K562 (cell line): ENCODE data around the gene SELENOF. TPM values are rescaled to one million over a fixed set of nuclear protein-coding genes. Genes with fewer than 3 reads are reported as not detected.

ENCODE experiments used
- FUS ChIP-seq: fragments of 200-400 bp; formaldehyde crosslinking; optimal IDR thresholded peaks from 2 replicates; pipeline ENCODE3; 2017; ENCODE audit warnings: low read depth, low read length
- STAT5A ChIP-seq: IDR thresholded peaks from 2 replicates; pipeline ENCODE4 v1.6.1; 2012; ENCODE audit warnings: low read length, inconsistent platforms, borderline replicate concordance
- ZFX ChIP-seq: sonication (generic); formaldehyde crosslinking; IDR thresholded peaks from 2 replicates; pipeline ENCODE4 v1.8.0; 2022; ENCODE audit warnings: mild to moderate bottlenecking, missing genetic modification reagents, moderate library complexity
- ZNF140 ChIP-seq: fragments of 250-450 bp; sonication (Bioruptor Pico); IDR thresholded peaks from 2 replicates; pipeline ENCODE4 v1.8.0; 2021; ENCODE audit warnings: moderate library complexity, mild to moderate bottlenecking, inconsistent platforms
- polyA plus RNA-seq, 8 experiments: library from polyadenylated mRNA; depleted of rRNA in 4 of 8; stranded (reverse) in 5 of 8; unstranded in 3 of 8; fragments of >200 nt; fragmentation: Nextera tagmentation in 2 of 8; fragmentation: Illumina TruSeq in 1 of 8; extraction: Ambion mirVana in 2 of 8; extraction: Trizol in 1 of 8; gene quantifications; 2 replicates each; pipeline versions ENCODE4 v1.2.1 to v1.2.3, GENCODE V29; 2011 to 2014; ENCODE audit warnings: inconsistent platforms in 1 of 8, missing spikeins in 1 of 8
- total RNA-seq, 7 experiments: library from RNA; depleted of rRNA in 6 of 7; stranded (reverse); fragments of >200 nt in 6 of 7; fragmentation: Illumina TruSeq in 2 of 7; extraction: Trizol in 2 of 7; gene quantifications; 2 replicates each; pipeline versions ENCODE4 v1.2.1 to v1.2.3, GENCODE V29; 2011 to 2021; ENCODE audit warnings: low replicate concordance in 1 of 7
- TF ChIP-seq, protein P1 (sequence below): sonication (generic); formaldehyde crosslinking; IDR thresholded peaks from 2 replicates; pipeline ENCODE4 v1.8.1; 2023; ENCODE audit warnings: missing genetic modification reagents, mild to moderate bottlenecking, borderline replicate concordance
- TF ChIP-seq, protein P2 (sequence below): sonication (generic); formaldehyde crosslinking; IDR thresholded peaks from 2 replicates; pipeline ENCODE4 v1.9.0; 2022; ENCODE audit warnings: mild to moderate bottlenecking, missing genetic modification reagents
- TF ChIP-seq, protein P3 (sequence below): sonication (generic); formaldehyde crosslinking; IDR thresholded peaks from 2 replicates; pipeline ENCODE4 v1.8.0; 2022; ENCODE audit warnings: missing genetic modification reagents, mild to moderate bottlenecking, moderate library complexity, borderline replicate concordance
- TF ChIP-seq, protein P4 (sequence below): fragments of 450-650 bp; IDR thresholded peaks from 2 replicates; pipeline ENCODE4 v1.6.1; 2016; ENCODE audit warnings: mild to moderate bottlenecking, moderate library complexity

Gene SELENOF
- total and polyA plus RNA-seq, 9 of the 15 experiments (the other 6 are each of a cell fraction or from before 2014, with no cell fraction given), result 115 to 394 (median 215) TPM

DNA sequence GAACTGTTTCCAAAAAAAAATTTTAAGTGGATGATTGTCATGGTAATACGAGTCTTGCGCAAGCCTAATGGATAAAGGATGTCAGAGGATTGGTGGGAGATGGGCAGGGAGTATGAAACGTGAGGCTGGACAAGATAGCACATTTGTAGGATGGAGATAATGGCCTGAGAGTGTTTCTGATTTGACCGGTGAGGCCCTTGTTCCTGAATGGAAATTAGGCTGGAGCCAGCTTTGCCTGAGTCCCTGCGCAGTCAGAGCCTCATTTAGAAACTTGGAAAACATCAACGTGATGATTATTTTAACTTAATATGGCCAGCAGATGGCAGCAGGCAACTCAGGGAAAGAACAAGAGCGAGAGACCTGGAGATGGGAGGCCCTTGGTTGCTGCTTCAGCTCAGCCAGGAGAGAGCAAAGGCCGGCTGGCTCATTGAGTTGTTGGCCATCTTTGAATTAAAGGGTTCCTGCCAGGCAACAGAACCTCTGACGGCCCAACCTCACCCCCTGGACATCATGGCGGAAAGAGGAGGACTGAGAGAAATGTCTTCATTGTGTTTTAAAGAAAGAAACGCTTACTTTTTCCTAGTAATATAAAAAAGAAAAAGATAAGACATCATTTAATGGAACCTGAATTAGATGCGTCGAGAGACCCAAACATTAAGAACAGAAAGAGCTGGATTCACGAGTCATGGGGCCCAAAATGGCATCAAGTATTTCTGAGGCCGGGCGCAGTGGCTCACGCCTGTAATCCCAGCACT is 80.3 kb downstream of the SELENOF start (continued):
- TF ChIP-seq, protein P1, sequence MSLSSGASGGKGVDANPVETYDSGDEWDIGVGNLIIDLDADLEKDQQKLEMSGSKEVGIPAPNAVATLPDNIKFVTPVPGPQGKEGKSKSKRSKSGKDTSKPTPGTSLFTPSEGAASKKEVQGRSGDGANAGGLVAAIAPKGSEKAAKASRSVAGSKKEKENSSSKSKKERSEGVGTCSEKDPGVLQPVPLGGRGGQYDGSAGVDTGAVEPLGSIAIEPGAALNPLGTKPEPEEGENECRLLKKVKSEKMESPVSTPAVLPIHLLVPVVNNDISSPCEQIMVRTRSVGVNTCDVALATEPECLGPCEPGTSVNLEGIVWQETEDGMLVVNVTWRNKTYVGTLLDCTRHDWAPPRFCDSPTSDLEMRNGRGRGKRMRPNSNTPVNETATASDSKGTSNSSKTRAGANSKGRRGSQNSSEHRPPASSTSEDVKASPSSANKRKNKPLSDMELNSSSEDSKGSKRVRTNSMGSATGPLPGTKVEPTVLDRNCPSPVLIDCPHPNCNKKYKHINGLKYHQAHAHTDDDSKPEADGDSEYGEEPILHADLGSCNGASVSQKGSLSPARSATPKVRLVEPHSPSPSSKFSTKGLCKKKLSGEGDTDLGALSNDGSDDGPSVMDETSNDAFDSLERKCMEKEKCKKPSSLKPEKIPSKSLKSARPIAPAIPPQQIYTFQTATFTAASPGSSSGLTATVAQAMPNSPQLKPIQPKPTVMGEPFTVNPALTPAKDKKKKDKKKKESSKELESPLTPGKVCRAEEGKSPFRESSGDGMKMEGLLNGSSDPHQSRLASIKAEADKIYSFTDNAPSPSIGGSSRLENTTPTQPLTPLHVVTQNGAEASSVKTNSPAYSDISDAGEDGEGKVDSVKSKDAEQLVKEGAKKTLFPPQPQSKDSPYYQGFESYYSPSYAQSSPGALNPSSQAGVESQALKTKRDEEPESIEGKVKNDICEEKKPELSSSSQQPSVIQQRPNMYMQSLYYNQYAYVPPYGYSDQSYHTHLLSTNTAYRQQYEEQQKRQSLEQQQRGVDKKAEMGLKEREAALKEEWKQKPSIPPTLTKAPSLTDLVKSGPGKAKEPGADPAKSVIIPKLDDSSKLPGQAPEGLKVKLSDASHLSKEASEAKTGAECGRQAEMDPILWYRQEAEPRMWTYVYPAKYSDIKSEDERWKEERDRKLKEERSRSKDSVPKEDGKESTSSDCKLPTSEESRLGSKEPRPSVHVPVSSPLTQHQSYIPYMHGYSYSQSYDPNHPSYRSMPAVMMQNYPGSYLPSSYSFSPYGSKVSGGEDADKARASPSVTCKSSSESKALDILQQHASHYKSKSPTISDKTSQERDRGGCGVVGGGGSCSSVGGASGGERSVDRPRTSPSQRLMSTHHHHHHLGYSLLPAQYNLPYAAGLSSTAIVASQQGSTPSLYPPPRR (CRISPR knock-in tag), result no peak
- no peak for TF ChIP-seq ZFX (CRISPR knock-in tag)
- TF ChIP-seq STAT5A, result no peak
- TF ChIP-seq ZNF140, result no peak
- TF ChIP-seq FUS, result no peak
- TF ChIP-seq, protein P2, sequence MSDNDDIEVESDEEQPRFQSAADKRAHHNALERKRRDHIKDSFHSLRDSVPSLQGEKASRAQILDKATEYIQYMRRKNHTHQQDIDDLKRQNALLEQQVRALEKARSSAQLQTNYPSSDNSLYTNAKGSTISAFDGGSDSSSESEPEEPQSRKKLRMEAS (CRISPR knock-in tag), result no peak
- TF ChIP-seq, protein P3, sequence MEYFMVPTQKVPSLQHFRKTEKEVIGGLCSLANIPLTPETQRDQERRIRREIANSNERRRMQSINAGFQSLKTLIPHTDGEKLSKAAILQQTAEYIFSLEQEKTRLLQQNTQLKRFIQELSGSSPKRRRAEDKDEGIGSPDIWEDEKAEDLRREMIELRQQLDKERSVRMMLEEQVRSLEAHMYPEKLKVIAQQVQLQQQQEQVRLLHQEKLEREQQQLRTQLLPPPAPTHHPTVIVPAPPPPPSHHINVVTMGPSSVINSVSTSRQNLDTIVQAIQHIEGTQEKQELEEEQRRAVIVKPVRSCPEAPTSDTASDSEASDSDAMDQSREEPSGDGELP (CRISPR knock-in tag), result no peak
- TF ChIP-seq, protein P4, sequence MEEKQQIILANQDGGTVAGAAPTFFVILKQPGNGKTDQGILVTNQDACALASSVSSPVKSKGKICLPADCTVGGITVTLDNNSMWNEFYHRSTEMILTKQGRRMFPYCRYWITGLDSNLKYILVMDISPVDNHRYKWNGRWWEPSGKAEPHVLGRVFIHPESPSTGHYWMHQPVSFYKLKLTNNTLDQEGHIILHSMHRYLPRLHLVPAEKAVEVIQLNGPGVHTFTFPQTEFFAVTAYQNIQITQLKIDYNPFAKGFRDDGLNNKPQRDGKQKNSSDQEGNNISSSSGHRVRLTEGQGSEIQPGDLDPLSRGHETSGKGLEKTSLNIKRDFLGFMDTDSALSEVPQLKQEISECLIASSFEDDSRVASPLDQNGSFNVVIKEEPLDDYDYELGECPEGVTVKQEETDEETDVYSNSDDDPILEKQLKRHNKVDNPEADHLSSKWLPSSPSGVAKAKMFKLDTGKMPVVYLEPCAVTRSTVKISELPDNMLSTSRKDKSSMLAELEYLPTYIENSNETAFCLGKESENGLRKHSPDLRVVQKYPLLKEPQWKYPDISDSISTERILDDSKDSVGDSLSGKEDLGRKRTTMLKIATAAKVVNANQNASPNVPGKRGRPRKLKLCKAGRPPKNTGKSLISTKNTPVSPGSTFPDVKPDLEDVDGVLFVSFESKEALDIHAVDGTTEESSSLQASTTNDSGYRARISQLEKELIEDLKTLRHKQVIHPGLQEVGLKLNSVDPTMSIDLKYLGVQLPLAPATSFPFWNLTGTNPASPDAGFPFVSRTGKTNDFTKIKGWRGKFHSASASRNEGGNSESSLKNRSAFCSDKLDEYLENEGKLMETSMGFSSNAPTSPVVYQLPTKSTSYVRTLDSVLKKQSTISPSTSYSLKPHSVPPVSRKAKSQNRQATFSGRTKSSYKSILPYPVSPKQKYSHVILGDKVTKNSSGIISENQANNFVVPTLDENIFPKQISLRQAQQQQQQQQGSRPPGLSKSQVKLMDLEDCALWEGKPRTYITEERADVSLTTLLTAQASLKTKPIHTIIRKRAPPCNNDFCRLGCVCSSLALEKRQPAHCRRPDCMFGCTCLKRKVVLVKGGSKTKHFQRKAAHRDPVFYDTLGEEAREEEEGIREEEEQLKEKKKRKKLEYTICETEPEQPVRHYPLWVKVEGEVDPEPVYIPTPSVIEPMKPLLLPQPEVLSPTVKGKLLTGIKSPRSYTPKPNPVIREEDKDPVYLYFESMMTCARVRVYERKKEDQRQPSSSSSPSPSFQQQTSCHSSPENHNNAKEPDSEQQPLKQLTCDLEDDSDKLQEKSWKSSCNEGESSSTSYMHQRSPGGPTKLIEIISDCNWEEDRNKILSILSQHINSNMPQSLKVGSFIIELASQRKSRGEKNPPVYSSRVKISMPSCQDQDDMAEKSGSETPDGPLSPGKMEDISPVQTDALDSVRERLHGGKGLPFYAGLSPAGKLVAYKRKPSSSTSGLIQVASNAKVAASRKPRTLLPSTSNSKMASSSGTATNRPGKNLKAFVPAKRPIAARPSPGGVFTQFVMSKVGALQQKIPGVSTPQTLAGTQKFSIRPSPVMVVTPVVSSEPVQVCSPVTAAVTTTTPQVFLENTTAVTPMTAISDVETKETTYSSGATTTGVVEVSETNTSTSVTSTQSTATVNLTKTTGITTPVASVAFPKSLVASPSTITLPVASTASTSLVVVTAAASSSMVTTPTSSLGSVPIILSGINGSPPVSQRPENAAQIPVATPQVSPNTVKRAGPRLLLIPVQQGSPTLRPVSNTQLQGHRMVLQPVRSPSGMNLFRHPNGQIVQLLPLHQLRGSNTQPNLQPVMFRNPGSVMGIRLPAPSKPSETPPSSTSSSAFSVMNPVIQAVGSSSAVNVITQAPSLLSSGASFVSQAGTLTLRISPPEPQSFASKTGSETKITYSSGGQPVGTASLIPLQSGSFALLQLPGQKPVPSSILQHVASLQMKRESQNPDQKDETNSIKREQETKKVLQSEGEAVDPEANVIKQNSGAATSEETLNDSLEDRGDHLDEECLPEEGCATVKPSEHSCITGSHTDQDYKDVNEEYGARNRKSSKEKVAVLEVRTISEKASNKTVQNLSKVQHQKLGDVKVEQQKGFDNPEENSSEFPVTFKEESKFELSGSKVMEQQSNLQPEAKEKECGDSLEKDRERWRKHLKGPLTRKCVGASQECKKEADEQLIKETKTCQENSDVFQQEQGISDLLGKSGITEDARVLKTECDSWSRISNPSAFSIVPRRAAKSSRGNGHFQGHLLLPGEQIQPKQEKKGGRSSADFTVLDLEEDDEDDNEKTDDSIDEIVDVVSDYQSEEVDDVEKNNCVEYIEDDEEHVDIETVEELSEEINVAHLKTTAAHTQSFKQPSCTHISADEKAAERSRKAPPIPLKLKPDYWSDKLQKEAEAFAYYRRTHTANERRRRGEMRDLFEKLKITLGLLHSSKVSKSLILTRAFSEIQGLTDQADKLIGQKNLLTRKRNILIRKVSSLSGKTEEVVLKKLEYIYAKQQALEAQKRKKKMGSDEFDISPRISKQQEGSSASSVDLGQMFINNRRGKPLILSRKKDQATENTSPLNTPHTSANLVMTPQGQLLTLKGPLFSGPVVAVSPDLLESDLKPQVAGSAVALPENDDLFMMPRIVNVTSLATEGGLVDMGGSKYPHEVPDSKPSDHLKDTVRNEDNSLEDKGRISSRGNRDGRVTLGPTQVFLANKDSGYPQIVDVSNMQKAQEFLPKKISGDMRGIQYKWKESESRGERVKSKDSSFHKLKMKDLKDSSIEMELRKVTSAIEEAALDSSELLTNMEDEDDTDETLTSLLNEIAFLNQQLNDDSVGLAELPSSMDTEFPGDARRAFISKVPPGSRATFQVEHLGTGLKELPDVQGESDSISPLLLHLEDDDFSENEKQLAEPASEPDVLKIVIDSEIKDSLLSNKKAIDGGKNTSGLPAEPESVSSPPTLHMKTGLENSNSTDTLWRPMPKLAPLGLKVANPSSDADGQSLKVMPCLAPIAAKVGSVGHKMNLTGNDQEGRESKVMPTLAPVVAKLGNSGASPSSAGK, result no peak
